HG03066 (cell line): ENCODE data around the gene CSNK1A1.
"Not testable (repeated sequence)": the region's sequence is repeated elsewhere in the genome, so short reads cannot be mapped to it uniquely, and the experiment has no call there.

Experiments used
- ATAC-seq: cut with Tn5 transposase; IDR thresholded peaks from one replicate; pipeline ENCODE4 v1.9.1; 2021; ENCODE audit warnings: low read depth; ENCODE audit not compliant: unreplicated experiment

CSNK1A1 gene

GRCh38 chr5:149535787-149536186, 15.5 kb downstream of the CSNK1A1 start:
- not testable (repeated sequence) for ATAC-seq

- ATAC-seq = no peak
These were observed 18.8 kb downstream of the CSNK1A1 start for GRCh38 chr5:149532413-149532812.

- no peak for ATAC-seq
These were observed 21.8 kb downstream of the CSNK1A1 start for GRCh38 chr5:149529463-149529862.

GRCh38 chr5:149528281-149529060, 22.8 kb downstream of the CSNK1A1 start:
- no peak for ATAC-seq

- ATAC-seq = no peak
These were observed 24.2 kb downstream of the CSNK1A1 start for GRCh38 chr5:149526845-149527590.

GRCh38 chr5:149521739-149522685, 29.2 kb downstream of the CSNK1A1 start:
- ATAC-seq = no peak

- no peak for ATAC-seq
These were observed 31.6 kb downstream of the CSNK1A1 start for GRCh38 chr5:149519601-149520000.

GRCh38 chr5:149518620-149519019, 32.6 kb downstream of the CSNK1A1 start:
- ATAC-seq = no peak

GRCh38 chr5:149517461-149518122, 33.6 kb downstream of the CSNK1A1 start:
- ATAC-seq = no peak

- no peak for ATAC-seq
These were observed 36.7 kb downstream of the CSNK1A1 start for GRCh38 chr5:149514512-149514911.

GRCh38 chr5:149513372-149513947, 37.8 kb downstream of the CSNK1A1 start:
- ATAC-seq = not testable (repeated sequence)

GRCh38 chr5:149510136-149510535, 41.1 kb downstream of the CSNK1A1 start:
- no peak for ATAC-seq

GRCh38 chr5:149504677-149505076, 46.6 kb downstream of the CSNK1A1 start:
- ATAC-seq = no peak

- ATAC-seq = no peak
These were observed 48.2 kb downstream of the CSNK1A1 start for GRCh38 chr5:149503006-149503405.

GRCh38 chr5:149500922-149501582, 50.2 kb downstream of the CSNK1A1 start:
- no peak for ATAC-seq

- no peak for ATAC-seq
These were observed 52.4 kb downstream of the CSNK1A1 start for GRCh38 chr5:149498724-149499336.

- ATAC-seq = no peak
These were observed 53.9 kb downstream of the CSNK1A1 start for GRCh38 chr5:149497357-149497756.

- ATAC-seq = no peak
These were observed 54.3 kb downstream of the CSNK1A1 start for GRCh38 chr5:149496917-149497316.

GRCh38 chr5:149496166-149496565, 55.1 kb downstream of the CSNK1A1 start:
- ATAC-seq = no peak
